Thyroid gland (tissue), 4 donors: ENCODE data around the gene RPL38.

Experiments used
- POLR2A ChIP-seq, 2 donors: fragments of 450-650 bp; IDR thresholded peaks; one replicate each; pipeline ENCODE4 v1.6.1; 2017; ENCODE audit warnings: antibody characterized with exemption in 2 of 2, mild to moderate bottlenecking in 2 of 2, moderate library complexity in 1 of 2
- TF ChIP-seq, protein P1 (sequence below), 6 experiments: fragments of 200-600 bp in 3 of 6; fragments of 450-650 bp in 3 of 6; sonication (generic) in 3 of 6; IDR thresholded peaks; one replicate each; pipeline ENCODE4 v1.5.1; 2016 to 2019; ENCODE audit warnings: antibody characterized with exemption in 6 of 6, mild to moderate bottlenecking in 2 of 6, inconsistent platforms in 1 of 6, moderate library complexity in 1 of 6

DNA sequence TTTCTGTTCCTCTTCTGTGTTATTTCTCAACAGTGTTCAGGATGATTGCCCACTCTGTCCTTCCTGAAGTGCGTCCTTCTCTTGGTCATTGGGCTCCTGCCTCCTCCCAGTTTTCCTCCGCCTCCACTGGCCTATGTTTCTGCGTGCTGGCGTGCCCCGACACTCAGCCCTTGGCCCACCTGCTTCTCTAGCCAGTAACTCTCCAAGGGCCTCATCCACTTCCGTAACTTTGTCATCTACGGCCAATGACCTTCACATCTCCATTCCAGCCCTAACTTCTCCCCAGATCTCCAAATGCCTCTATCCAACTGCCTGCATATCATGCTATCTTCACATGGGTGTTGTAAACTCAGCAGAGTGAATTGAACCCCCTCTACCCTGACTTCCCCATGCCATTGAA is 39.6 kb upstream of the RPL38 start:
- TF ChIP-seq POLR2A (IDR thresholded peaks at IDR 0.05), result no peak
- TF ChIP-seq, protein P1, sequence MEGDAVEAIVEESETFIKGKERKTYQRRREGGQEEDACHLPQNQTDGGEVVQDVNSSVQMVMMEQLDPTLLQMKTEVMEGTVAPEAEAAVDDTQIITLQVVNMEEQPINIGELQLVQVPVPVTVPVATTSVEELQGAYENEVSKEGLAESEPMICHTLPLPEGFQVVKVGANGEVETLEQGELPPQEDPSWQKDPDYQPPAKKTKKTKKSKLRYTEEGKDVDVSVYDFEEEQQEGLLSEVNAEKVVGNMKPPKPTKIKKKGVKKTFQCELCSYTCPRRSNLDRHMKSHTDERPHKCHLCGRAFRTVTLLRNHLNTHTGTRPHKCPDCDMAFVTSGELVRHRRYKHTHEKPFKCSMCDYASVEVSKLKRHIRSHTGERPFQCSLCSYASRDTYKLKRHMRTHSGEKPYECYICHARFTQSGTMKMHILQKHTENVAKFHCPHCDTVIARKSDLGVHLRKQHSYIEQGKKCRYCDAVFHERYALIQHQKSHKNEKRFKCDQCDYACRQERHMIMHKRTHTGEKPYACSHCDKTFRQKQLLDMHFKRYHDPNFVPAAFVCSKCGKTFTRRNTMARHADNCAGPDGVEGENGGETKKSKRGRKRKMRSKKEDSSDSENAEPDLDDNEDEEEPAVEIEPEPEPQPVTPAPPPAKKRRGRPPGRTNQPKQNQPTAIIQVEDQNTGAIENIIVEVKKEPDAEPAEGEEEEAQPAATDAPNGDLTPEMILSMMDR (IDR thresholded peaks at IDR 0.05), result no peak
